Choroid plexus epithelial cell (primary cell): Measurements from ENCODE around the gene GRM4.
"Not testable (repeated sequence)": the region's sequence is repeated elsewhere in the genome, so short reads cannot be mapped to it uniquely, and the experiment has no call there.

Source experiments
- DNase-seq: peaks from one replicate; pipeline ENCODE4 v3.0.0-alpha.2; 2010; ENCODE audit warnings: low read depth
- H3K4me3 ChIP-seq: 2 replicates; pipeline ENCODE4 v1.5.1; 2011; ENCODE audit warnings: low read depth, mild to moderate bottlenecking, control low read depth, low read length, moderate library complexity
- TF ChIP-seq, protein P1 (sequence below): conservative IDR thresholded peaks from 2 replicates; pipeline ENCODE4 v1.5.1; 2011; ENCODE audit warnings: low read depth, mild to moderate bottlenecking, control low read depth, inconsistent platforms, low read length, moderate library complexity

The GRM4 gene

DNA sequence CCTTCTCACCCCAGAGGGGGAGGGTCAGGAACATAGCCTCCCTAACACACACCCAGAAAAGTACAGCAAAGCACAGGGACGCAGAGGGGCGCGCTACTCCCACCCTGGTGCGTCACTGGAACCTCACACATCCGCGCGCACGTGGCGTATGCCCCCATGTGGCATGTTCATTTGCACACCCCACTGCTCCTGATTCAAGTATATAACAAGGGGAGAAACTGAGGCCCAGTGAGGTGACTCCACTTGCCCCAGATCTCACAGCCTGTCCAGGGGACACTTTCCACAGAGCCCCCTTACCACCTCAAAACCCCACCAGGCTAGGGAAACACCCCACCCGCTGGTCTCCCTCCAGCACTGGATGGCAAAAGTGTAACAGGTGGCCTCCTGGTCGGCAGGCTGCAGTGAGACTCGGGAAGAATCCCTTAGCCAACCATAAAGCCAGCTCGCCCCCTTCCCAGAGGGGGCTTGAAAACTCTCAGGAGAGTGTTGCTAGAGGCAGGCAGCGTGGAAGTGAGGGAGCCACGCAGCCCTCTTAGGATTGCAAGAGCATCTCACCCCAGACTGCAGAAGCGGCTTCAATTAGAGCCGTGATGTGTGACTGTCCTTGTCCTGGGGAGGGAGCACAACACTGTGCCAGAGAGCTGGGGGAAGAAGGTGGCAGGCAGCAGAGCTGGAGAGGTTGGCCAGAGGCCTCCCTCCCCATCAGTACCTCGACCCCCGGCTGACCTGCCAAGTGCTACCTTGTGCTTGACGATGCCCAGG lies at the start of gene GRM4:
TSS of gene GRM4 (minus strand) at position 67 of the 762 bp plus-strand sequence. CDS start 12,591 bp downstream, outside the sequence.
- no peak for DNase-seq
- TF ChIP-seq, protein P1, sequence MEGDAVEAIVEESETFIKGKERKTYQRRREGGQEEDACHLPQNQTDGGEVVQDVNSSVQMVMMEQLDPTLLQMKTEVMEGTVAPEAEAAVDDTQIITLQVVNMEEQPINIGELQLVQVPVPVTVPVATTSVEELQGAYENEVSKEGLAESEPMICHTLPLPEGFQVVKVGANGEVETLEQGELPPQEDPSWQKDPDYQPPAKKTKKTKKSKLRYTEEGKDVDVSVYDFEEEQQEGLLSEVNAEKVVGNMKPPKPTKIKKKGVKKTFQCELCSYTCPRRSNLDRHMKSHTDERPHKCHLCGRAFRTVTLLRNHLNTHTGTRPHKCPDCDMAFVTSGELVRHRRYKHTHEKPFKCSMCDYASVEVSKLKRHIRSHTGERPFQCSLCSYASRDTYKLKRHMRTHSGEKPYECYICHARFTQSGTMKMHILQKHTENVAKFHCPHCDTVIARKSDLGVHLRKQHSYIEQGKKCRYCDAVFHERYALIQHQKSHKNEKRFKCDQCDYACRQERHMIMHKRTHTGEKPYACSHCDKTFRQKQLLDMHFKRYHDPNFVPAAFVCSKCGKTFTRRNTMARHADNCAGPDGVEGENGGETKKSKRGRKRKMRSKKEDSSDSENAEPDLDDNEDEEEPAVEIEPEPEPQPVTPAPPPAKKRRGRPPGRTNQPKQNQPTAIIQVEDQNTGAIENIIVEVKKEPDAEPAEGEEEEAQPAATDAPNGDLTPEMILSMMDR: no peak
- peak within 1 kb of the TSS; percentile 46 for H3K4me3 ChIP-seq

DNA sequence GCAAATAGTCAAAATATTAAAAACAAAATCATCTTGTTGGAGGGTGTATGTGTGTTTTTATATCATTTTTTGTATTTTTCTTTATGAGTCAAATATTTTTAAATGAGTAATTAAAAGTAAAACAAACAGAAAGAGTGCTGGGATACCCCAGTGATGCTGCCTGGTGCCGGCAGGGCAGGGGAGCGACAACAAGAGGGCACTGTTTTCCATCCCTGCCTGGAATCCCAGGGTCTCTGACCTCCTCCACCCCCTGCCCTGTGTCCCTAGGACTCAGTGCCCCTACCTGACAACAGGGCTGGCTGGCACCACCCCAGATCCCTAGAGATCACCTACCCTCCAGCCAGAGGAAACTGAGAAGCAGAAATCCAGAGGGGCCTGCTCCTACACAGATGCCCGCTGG lies 48.9 kb upstream of the GRM4 start:
- TF ChIP-seq, protein P1: peak; percentile 25
- DNase-seq: no peak
- H3K4me3 ChIP-seq: no peak overlapping the region

DNA sequence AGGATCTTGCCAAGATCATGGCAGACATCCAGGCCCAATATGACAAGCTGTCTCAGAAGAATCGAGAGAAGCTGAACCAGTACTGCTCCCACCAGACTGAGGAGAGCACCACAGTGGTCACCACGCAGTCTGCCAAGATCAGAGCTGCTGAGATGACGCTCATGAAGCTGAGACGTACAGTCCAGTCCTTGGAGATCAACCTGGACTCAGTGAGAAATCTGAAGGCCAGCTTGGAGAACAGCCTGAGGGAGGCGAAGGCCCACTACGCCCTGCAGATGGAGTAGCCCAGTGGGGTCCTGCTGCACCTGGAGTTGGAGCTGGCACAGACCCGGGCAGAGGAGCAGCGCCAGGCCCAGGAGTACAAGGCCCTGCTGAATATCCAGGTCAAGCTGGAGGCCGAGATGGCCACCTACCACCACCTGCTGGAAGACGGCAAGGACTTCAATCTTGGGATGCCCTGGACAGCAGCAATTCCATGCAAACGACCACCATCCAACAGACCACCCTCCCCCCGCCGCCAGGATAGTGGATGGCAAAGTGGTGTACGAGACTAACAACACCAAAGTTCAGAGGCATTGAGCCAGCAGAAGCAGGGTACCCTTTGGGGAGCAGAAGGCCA lies 44.7 kb upstream of the GRM4 start:
- H3K4me3 ChIP-seq: no peak overlapping the region
- TF ChIP-seq, protein P1: peak; percentile 13
- DNase-seq: no peak

DNA sequence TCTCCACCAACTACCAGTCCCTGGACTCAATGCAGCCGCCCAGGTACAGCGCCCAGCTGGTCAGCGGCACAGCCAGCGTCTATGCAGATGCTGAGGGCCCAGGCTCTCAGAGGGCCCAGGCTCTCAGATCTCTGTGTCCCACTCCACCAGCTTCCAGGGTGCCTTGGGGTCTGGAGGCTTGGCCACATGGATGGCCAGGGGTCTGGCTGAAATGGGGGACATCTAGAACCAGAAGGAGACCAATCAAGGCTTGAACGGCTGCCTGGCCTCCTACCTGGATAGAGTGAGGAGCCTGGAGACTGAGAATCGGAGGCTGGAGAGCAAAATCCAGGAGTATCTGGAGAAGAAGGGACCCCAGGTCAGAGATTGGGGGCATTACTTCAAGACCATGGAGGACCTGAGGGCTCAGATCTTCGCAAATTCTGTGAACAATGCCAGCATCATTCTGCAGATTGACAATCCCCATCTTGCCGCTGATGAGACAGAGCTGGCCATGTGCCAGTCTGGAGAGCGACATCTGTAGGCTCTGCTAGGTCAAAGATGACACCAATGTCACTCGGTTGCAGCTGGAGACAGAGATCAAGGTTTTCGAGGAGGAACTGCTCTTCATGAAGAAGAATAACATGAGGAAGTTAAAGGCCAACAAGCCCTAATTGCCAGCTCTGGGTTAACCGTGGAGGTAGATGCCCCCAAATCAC lies 44.1 kb upstream of the GRM4 start:
- TF ChIP-seq, protein P1: no peak
- H3K4me3 ChIP-seq: no peak overlapping the region
- DNase-seq: no peak

DNA sequence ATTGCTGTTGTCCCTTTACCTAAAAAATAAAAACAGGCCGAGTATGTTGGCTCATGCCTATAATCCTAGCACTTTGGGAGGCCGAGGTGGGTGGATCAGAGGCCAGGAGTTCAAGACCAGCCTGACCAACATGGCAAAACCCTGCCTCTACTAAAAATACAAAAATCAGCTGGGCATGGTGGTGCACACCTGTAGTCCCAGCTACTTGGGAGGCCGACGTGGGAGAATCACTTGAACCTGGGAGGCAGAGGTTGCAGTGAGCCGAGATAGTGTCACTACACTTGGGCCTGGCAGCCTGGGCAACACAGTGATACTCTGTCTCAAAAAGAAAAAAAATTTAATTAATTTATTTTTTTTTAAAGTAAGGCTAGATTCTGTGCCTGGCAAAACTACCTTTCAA lies 38.8 kb upstream of the GRM4 start:
- not testable (repeated sequence) for DNase-seq, H3K4me3 ChIP-seq

DNA sequence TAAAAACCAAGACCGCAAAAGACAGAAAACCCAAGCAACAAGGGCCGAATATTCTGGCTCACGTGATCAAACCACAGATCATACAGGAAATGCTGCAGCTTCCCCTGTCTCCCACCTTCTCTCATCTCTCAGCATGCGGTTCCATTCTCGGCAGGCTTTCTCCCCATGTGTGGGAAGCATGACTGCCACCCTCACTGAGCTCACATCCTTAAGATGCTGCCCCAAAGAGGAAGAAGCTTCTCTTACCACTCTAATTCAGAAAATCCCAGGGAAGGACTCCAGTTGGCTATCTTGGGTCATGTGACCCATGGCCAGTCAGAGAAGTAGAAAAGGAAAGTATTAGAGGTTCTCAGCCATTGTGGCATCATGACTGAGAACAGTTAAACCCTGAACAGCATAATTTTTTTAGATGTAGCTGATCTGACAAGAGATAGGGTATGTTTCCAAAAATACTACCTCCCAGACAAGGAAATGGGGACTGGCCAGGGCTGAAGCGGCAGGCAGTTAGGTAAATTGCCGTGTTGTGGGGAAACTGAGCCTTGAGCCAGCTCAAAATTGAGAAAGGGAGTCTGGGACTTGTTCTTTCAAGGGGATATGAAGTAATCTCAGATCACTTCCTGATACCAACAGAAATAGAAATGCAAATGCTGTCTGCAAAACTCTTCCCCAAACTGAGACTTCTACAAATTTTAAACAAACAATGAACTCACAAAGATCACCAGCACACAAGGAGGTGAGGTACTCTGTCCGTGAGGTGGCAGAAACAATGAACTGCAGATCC lies 37.1 kb upstream of the GRM4 start:
- H3K4me3 ChIP-seq: no peak overlapping the region

More for the DNA sequence above, 37.1 kb upstream of the GRM4 start:
- TF ChIP-seq, protein P1: no peak
- no peak for DNase-seq
